ENCODE results near the gene NF1. TPM values are rescaled to one million over a fixed set of nuclear protein-coding genes. Genes with fewer than 3 reads are reported as not detected.
"Not testable (repeated sequence)": the region's sequence is repeated elsewhere in the genome, so short reads cannot be mapped to it uniquely, and the experiment has no call there.

NF1 gene
- total and polyA plus RNA-seq, 8 donors: 45.0 to 57.7 (median 52.0) TPM

DNA sequence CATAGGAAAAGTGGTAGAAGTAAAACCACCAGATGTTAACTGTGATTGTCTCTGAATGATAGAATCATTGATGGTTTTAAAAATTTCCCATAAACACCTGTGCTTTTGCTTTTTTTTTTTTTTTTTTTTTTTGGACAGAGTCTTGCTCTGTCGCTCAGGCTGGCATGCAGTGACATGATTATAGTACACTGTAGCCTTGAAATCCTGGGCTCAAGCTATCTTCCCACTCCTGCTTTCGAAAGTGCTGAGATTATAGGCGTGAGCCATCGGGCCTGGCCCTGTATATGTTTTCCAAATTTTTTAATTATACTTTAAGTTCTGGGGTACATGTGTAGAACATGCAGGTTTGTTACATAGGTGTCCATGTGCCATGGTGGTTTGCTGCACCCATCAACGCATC is 80.5 kb downstream of the NF1 start:
- ATAC-seq (no peak), DNase-seq (no peak)
- TF ChIP-seq, protein P1, sequence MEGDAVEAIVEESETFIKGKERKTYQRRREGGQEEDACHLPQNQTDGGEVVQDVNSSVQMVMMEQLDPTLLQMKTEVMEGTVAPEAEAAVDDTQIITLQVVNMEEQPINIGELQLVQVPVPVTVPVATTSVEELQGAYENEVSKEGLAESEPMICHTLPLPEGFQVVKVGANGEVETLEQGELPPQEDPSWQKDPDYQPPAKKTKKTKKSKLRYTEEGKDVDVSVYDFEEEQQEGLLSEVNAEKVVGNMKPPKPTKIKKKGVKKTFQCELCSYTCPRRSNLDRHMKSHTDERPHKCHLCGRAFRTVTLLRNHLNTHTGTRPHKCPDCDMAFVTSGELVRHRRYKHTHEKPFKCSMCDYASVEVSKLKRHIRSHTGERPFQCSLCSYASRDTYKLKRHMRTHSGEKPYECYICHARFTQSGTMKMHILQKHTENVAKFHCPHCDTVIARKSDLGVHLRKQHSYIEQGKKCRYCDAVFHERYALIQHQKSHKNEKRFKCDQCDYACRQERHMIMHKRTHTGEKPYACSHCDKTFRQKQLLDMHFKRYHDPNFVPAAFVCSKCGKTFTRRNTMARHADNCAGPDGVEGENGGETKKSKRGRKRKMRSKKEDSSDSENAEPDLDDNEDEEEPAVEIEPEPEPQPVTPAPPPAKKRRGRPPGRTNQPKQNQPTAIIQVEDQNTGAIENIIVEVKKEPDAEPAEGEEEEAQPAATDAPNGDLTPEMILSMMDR (IDR thresholded peaks at IDR 0.05): no peak
- intact Hi-C loops (cut with DNase I): no loop called here
- H3K4me3 ChIP-seq: no peak overlapping the region
- no peaks in the 10 kb centered on the region for H3K9me3 ChIP-seq
- no peaks in the 10 kb centered on the region for H3K4me1 ChIP-seq
- H3K27me3 ChIP-seq: no peaks in the 10 kb centered on the region
- peaks cover 0 to 5% of the 10 kb centered on the region in 2 donors for H3K36me3 ChIP-seq
- H3K27ac ChIP-seq: no peak overlapping the region

DNA sequence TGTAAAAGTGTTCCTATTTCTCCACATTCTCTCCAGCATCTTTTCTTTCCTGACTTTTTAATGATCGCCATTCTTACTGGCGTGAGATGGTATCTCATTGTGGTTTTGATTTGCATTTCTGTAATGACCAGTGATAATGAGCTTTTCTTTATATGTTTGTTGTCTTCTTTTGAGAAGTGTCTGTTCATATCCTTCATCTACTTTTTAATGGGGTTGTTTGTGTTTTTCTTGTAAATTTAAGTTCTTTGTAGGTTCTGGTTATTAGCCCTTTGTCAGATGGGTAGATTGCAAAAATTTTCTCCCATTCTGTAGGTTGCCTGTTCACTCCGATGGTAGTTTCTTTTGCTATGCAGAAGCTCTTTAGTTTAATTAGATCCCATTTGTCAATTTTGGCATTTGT is 81.4 kb downstream of the NF1 start:
- intact Hi-C loops (cut with DNase I); H3K9me3 ChIP-seq; H3K4me1 ChIP-seq; ATAC-seq; H3K27me3 ChIP-seq; H3K27ac ChIP-seq; H3K4me3 ChIP-seq; H3K36me3 ChIP-seq; DNase-seq: not testable (repeated sequence)

DNA sequence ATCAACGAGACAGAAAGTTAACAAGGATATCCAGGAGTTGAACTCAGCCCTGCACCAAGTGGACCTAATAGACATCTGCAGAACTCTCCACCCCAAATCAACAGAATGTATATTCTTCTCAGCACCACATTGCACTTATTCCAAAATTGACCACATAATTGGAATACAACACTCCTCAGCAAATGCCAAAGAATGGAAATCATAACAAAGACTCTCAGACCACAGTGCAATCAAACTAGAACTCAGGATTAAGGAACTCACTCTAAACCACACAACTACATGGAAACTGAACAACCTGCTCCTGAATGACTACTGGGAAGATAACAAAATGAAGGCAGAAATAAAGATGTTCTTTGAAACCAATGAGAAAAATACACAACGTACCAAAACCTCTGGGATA is 84.2 kb downstream of the NF1 start:
- H3K4me3 ChIP-seq; H3K9me3 ChIP-seq; H3K27ac ChIP-seq; intact Hi-C loops (cut with DNase I); H3K27me3 ChIP-seq; H3K4me1 ChIP-seq; DNase-seq; ATAC-seq: not testable (repeated sequence)
- peaks cover 0 to 25% of the 10 kb centered on the region in 2 donors for H3K36me3 ChIP-seq

DNA sequence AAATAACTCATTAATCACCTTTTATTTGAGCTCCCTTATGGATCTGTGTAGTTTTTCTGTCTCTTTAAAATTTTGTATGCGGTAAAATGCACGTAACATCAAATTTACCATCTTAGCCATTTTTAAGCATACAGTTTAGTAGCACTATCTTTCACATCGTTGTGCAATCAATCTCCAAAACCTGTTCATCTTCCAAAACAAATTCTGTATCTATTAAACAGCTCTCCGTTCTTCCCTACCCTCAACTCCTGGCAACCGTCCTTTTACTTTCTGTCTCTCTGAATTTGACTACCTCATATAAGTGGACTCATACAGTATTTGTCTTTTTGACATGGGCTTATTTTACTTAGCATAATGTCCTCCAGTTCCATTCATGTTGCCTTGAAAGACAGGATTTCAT is 100.5 kb downstream of the NF1 start:
- no peaks in the 10 kb centered on the region for H3K36me3 ChIP-seq
- H3K4me3 ChIP-seq: no peak overlapping the region
- TF ChIP-seq, protein P1 (IDR thresholded peaks at IDR 0.05): no peak
- H3K9me3 ChIP-seq: no peaks in the 10 kb centered on the region
- no peak for ATAC-seq
- H3K27ac ChIP-seq: no peak overlapping the region
- intact Hi-C loops (cut with DNase I): no loop called here
- H3K27me3 ChIP-seq: no peaks in the 10 kb centered on the region
- no peaks in the 10 kb centered on the region for H3K4me1 ChIP-seq
- no peak for DNase-seq

DNA sequence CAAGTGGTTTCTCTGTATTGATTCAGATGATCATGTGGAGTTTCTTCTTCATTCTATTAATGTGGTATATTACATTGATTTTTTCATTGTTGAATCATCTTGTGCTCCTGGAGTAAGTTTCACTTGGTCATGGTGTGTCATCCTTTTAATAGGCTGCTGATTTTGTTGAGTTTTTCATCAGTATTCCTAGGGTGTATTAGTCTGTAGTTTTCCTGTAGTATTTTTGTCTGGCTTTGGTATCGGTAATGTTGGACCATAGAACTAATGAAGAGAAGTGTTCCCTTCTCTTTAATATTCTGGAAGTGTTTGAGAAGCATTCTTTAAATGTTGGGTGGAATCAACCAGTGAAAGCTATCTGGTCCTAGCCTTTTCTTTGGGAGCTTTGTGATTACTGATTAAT is 103.2 kb downstream of the NF1 start:
- intact Hi-C loops (cut with DNase I): no loop called here
- DNase-seq (no peak), ATAC-seq (no peak)
- Histone ChIP-seq H3K27me3 (no peaks in the 10 kb centered on the region), H3K9me3 (no peaks in the 10 kb centered on the region), H3K27ac (no peak overlapping the region), H3K36me3 (peaks cover 0 to 6% of the 10 kb centered on the region in 2 donors), H3K4me1 (no peaks in the 10 kb centered on the region), H3K4me3 (no peak overlapping the region)
- TF ChIP-seq, protein P1 (IDR thresholded peaks at IDR 0.05): no peak

DNA sequence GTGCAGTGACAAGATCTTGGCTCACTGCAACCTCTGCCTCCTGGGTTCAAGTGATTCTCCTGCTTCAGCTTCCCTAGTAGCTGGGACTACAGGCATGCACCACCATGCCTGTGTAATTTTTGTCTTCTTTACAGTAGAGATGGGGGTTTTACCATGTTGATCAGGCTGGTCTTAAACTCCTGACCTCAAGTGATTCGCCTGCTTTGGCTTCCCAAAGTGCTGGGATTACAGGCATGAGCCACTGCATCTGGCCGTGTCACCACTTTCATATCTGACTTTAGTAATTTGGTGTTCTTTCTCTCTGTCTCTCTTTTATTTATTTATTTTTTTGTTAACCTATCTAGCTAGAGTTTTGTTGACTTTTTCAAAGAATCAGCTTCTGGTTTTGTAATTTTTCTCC is 103.9 kb downstream of the NF1 start:
- intact Hi-C loops (cut with DNase I); H3K27ac ChIP-seq; H3K36me3 ChIP-seq; H3K27me3 ChIP-seq; H3K4me3 ChIP-seq; ATAC-seq; H3K9me3 ChIP-seq; DNase-seq; H3K4me1 ChIP-seq: not testable (repeated sequence)

DNA sequence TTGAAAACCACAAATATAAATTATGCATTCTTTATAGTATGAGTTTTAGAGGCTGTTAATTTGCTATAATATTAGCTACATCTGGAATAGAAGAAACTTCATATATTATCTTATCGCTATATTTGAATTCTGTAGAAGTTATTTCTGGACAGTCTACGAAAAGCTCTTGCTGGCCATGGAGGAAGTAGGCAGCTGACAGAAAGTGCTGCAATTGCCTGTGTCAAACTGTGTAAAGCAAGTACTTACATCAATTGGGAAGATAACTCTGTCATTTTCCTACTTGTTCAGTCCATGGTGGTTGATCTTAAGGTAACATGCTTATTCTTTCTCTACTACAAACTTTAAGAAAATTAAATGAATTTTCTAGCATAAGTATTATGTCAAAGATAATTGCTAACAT is 105.5 kb downstream of the NF1 start:
- TF ChIP-seq, protein P1 (IDR thresholded peaks at IDR 0.05): no peak
- DNase-seq (no peak), ATAC-seq (no peak)
- no peak overlapping the region for H3K4me3 ChIP-seq
- H3K36me3 ChIP-seq: peaks cover 0 to 6% of the 10 kb centered on the region in 2 donors
- intact Hi-C loops (cut with DNase I): no loop called here
- no peaks in the 10 kb centered on the region for H3K27me3 ChIP-seq
- no peaks in the 10 kb centered on the region for H3K9me3 ChIP-seq
- no peak overlapping the region for H3K27ac ChIP-seq
- H3K4me1 ChIP-seq: no peaks in the 10 kb centered on the region
